Measurements from ENCODE around the gene SH3PXD2A.
"Not testable (repeated sequence)": the region's sequence is repeated elsewhere in the genome, so short reads cannot be mapped to it uniquely, and the experiment has no call there.

The SH3PXD2A gene

GRCh38 chr10:103832806-103833205 lies 22.6 kb downstream of the SH3PXD2A start:
- DNase-seq = no peak

- DNase-seq = no peak
Observed at GRCh38 chr10:103829838-103830465, 25.4 kb downstream of the SH3PXD2A start.

DNA sequence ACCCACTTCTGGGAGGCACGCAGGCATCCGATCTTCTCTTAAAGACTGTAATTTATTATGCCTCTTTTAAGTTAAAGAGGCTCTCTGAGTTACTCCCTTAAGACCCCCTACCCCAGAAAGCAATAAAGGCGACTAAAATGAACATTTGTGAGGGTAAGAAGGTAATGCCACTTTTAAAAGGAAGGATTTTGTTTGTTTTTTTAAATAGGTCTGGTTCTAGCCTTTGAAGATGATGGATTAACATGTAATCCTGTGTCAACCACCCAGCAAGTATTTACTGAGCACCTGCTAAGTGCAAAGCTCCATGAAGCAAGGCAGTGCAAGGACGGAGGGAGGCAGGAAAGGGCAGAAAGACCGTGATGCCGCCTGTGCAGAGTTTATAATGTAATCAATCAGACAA lies 26.1 kb downstream of the SH3PXD2A start:
- no peak for DNase-seq

- no peak for DNase-seq
Observed at GRCh38 chr10:103828587-103829197, 26.7 kb downstream of the SH3PXD2A start.

DNA sequence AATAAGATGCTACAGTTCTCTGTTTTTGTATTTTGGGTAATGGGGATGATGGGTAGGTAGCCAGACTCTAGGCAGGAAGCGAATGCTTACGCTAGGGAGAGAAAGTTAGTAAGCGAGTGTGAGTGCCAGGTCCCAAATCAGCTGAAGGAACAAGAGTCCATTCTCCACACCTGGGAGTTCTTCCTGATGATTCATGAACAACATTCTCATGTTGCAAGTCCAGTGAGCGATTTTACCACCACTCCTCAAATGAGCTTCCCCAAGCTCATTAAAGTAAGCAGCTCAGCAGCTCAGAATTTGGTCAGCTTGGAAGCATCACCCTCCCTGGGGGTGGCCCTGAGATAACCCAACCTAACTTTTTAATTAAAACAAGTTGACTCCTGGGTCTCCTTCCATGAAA lies 27.3 kb downstream of the SH3PXD2A start:
- no peak for DNase-seq

GRCh38 chr10:103826885-103827284 lies 28.5 kb downstream of the SH3PXD2A start:
- DNase-seq = no peak

GRCh38 chr10:103824281-103824680 lies 31.1 kb downstream of the SH3PXD2A start:
- no peak for DNase-seq

GRCh38 chr10:103823706-103824272 lies 31.6 kb downstream of the SH3PXD2A start:
- no peak for DNase-seq

DNA sequence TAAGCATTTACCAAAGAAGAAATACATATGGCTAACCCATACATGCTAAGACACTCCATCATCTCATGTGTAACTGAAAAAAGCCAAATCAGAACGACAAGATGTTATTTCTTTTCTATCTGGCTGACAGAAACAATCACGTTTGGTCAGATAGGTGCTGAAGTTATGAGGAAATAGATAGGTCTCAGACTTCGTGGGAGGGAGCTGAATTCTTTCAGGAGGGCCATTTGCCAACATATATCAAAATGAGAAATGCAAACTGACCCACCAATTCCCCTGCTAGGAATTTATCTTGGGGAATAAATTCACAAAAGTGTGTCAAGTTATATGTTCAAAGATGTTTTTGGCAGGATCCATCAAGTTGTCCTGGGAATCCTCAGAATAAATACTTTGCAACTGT lies 32.6 kb downstream of the SH3PXD2A start:
- DNase-seq = no peak

GRCh38 chr10:103822107-103822716 lies 33.2 kb downstream of the SH3PXD2A start:
- no peak for DNase-seq

DNA sequence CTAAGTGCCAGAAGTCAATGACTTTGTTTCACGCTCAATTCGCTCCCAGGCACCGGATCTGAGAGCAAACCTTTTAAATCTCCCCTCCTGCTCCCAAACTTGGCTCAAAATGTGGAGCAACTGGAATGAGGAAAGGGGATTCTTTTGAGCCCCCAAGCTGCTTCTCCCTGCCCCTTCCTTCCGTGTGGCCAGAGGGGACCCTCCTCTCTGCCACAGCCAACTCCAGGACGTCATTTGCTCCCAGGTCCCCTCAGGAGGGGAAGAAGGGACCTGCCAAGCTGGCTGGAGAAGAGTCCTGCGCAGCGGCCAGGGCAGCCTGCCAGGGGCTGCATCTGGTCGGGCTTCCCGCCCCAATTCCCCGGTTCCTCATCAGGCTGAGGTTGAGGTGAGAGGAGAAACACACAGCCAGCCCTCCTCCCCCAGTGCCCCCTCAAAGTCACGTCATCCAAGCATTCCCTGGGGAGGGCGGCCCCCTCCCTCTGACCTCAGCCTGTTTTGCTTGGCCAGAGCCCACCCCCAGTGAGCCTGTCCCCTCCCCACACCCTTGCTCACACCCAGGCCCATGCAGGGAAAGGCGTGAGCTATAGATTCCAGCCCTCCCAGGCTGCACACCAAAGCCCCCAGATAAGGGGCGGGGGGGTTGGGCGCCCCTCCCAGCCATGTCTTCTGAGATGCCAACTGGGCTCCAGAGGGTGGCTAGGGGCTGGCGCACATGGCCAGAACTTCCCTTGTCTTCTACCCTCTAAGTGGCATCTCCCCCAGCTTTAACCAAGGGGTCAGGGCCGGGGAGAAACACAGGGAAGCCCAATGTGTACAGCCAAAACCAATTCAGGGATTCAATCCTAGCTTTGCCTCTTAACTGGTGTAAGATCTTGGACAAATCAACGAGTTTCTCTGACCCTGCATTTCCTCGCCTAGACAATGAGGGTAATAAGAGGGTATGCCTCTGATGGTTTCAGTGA lies 35.0 kb downstream of the SH3PXD2A start:
- peak; percentile 92 for DNase-seq

DNA sequence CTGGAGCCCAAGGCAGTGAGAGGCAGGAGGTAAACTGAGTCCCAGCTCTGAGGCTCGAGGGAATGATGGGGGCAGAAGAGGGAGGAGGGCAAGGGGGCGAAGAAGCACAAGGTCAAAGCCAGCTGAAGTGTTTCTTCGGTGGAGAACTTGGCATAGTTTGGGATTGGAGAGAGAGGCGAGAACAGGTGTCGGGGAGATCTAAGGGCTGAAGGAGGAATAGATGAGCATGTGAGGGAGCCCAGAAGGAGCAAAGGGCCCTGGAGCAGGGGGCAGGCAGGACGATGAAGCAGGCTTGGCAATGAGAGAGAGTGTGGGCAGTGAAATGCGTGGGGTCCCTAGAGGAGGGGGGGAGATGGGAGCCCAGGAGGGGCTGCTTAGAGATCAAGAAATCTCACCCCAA lies 35.9 kb downstream of the SH3PXD2A start:
- no peak for DNase-seq

GRCh38 chr10:103818765-103819374 lies 36.5 kb downstream of the SH3PXD2A start:
- no peak for DNase-seq

GRCh38 chr10:103818105-103818504 lies 37.3 kb downstream of the SH3PXD2A start:
- no peak for DNase-seq

- no peak for DNase-seq
Observed at GRCh38 chr10:103816431-103816830, 38.9 kb downstream of the SH3PXD2A start.

GRCh38 chr10:103814626-103815370 lies 40.6 kb downstream of the SH3PXD2A start:
- DNase-seq = no peak

GRCh38 chr10:103814105-103814504 lies 41.3 kb downstream of the SH3PXD2A start:
- DNase-seq = no peak

DNA sequence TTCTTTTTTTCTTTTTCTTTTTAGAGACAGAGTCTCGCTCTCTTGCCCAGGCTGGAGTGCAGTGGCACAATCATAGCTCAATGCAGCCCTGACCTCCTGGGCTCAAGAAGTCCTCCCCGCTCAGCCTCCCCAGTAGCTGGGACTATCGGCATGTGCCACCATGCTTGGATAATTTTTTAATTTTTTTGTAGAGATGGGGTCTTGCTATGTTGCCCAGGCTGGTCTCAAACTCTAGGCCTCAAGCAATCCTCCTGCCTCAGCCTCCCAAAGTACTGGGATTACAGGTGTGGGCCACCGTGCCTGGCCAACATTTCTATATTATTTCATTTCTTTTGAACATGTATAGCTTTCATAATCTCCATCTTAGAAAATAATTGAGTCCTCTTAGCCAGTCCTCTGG lies 42.1 kb downstream of the SH3PXD2A start:
- DNase-seq = not testable (repeated sequence)

DNA sequence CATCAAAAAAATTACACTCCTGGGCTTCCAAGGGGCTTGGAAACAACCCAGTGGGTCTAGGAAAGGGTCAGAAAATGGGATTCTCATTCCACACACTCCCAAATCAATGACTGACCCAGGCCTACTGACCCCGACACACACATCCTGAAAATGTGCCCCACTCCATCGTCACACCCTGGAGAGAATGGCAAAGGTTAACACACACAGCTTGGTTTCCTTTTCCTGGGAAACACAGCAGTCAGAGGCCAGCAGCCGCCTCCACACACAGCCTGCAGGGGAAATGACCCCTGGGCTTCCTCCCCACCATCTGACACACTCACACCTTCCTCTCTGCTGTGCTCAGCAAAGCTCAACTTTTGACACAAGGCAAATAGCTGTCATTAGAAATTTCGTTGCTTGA lies 42.9 kb downstream of the SH3PXD2A start:
- no peak for DNase-seq

GRCh38 chr10:103812004-103812403 lies 43.4 kb downstream of the SH3PXD2A start:
- no peak for DNase-seq

GRCh38 chr10:103811463-103811862 lies 43.9 kb downstream of the SH3PXD2A start:
- no peak for DNase-seq

DNA sequence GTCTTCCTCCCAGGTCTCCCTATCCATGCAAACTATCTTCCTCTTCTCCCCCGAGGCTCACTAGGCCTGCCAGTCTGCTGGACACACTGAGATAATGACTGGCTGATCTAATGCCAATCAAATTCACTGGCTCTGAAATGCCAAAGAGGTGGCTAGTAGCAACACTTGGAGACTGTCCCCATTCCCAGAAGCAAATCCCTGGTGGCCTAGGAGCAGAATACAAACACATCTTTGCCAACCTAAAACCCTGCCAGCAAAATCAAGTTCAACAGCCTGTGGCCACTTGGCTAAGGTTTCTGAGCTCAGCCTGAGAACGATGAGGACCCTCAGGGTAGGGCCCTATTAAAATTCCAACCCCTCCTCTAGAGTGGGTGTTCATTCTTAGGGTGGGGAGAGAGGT lies 46.6 kb downstream of the SH3PXD2A start:
- no peak for DNase-seq

Measured in femur (tissue), 1 donor.